Measurements from ENCODE around the gene SV2C. TPM values are rescaled to one million over a fixed set of nuclear protein-coding genes. Genes with fewer than 3 reads are reported as not detected.

Gene SV2C
- total RNA-seq, 1 experiment from 2014 or later, result 0.09 TPM

- no peak overlapping the region for H3K27ac Mint-ChIP-seq
- H3K4me3 Mint-ChIP-seq, result no peak overlapping the region
- no peak for TF ChIP-seq JUN (CRISPR knock-in tag; IDR thresholded peaks at IDR 0.05)
- ATAC-seq, result no peak
- H3K27me3 Mint-ChIP-seq (ENCODE audit: low read depth), result no peaks in the 10 kb centered on the region
- ChIA-PET POLR2A (no interaction called here), CTCF (interaction anchor here (0.6 to 1.6 kb wide), 5 partner anchors 29 to 732 kb away, joined by 4 to 15 read pairs (median 7); no protein-coding TSS in a partner anchor)
- H3K9me3 Mint-ChIP-seq, result peaks cover under 1% of the 10 kb centered on the region
- peaks cover 5% of the 10 kb centered on the region for H3K4me1 Mint-ChIP-seq
- H3K36me3 Mint-ChIP-seq, result no peaks in the 10 kb centered on the region
- DNase-seq (ENCODE audit: low spot score), result no peak
Measured at GRCh38 chr5:76257225-76257833, 174.1 kb downstream of the SV2C start.

DNA sequence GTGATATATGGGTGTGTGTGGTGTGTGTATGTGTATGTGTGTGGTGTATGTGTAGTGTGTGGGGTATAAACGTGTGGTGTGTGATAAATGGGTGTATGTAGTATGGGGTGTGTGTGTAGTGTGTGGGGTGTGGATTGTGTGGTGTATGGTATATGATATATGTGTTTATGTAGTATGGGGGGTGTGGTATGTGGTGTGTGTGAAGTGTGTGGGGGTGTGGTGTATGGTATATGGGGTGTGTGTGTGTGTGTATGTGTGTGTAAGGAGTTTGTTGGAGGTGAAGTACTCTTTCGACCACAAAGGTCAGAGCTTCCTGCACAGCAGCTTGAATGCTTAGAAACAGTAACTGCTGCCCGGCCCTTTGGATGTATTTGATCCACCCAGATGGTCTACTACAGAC lies 174.7 kb downstream of the SV2C start:
- Mint-ChIP-seq H3K27ac (no peak overlapping the region), H3K9me3 (peaks cover 6% of the 10 kb centered on the region), H3K4me1 (peaks cover 5% of the 10 kb centered on the region), H3K4me3 (no peak overlapping the region), H3K36me3 (no peaks in the 10 kb centered on the region), H3K27me3 (ENCODE audit: low read depth) (peaks cover 2% of the 10 kb centered on the region; the same call in 1 of the 2 replicates)
- ChIA-PET CTCF (no interaction called here), POLR2A (interaction anchor here (0.5 kb wide), 1 partner anchor 1341 kb away, joined by 3 read pairs; no protein-coding TSS in a partner anchor)
- TF ChIP-seq ZNF416 (CRISPR knock-in tag; IDR thresholded peaks at IDR 0.05), result no peak
- TF ChIP-seq PRRX2 (CRISPR knock-in tag; IDR thresholded peaks at IDR 0.05), result no peak
- TF ChIP-seq, protein P1, sequence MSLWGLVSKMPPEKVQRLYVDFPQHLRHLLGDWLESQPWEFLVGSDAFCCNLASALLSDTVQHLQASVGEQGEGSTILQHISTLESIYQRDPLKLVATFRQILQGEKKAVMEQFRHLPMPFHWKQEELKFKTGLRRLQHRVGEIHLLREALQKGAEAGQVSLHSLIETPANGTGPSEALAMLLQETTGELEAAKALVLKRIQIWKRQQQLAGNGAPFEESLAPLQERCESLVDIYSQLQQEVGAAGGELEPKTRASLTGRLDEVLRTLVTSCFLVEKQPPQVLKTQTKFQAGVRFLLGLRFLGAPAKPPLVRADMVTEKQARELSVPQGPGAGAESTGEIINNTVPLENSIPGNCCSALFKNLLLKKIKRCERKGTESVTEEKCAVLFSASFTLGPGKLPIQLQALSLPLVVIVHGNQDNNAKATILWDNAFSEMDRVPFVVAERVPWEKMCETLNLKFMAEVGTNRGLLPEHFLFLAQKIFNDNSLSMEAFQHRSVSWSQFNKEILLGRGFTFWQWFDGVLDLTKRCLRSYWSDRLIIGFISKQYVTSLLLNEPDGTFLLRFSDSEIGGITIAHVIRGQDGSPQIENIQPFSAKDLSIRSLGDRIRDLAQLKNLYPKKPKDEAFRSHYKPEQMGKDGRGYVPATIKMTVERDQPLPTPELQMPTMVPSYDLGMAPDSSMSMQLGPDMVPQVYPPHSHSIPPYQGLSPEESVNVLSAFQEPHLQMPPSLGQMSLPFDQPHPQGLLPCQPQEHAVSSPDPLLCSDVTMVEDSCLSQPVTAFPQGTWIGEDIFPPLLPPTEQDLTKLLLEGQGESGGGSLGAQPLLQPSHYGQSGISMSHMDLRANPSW (CRISPR knock-in tag; conservative IDR thresholded peaks at IDR 0.05; ENCODE audit: low read depth), result no peak
- TF ChIP-seq GTF2I (CRISPR knock-in tag; conservative IDR thresholded peaks at IDR 0.05), result no peak
- TF ChIP-seq, protein P2, sequence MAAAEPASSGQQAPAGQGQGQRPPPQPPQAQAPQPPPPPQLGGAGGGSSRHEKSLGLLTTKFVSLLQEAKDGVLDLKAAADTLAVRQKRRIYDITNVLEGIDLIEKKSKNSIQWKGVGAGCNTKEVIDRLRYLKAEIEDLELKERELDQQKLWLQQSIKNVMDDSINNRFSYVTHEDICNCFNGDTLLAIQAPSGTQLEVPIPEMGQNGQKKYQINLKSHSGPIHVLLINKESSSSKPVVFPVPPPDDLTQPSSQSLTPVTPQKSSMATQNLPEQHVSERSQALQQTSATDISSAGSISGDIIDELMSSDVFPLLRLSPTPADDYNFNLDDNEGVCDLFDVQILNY (CRISPR knock-in tag; IDR thresholded peaks at IDR 0.05), result no peak
- TF ChIP-seq ATF1 (CRISPR knock-in tag; IDR thresholded peaks at IDR 0.05), result no peak
- no peak for TF ChIP-seq SP1 (CRISPR knock-in tag; conservative IDR thresholded peaks at IDR 0.05)
- TF ChIP-seq FOXJ3 (CRISPR knock-in tag; IDR thresholded peaks at IDR 0.05; ENCODE audit: borderline replicate concordance), result no peak
- TF ChIP-seq MYBL2 (CRISPR knock-in tag; IDR thresholded peaks at IDR 0.05), result no peak
- ATAC-seq (no peak), DNase-seq (ENCODE audit: low spot score) (no peak)

- ATAC-seq (no peak), DNase-seq (ENCODE audit: low spot score) (no peak)
- Mint-ChIP-seq H3K4me3 (no peak overlapping the region), H3K4me1 (peaks cover under 1% of the 10 kb centered on the region), H3K27ac (no peak overlapping the region), H3K36me3 (no peaks in the 10 kb centered on the region), H3K27me3 (ENCODE audit: low read depth) (peaks cover 2% of the 10 kb centered on the region; the same call in 1 of the 2 replicates), H3K9me3 (peaks cover 10% of the 10 kb centered on the region)
- CTCF ChIA-PET, result no interaction called here
- TF ChIP-seq, protein P3, sequence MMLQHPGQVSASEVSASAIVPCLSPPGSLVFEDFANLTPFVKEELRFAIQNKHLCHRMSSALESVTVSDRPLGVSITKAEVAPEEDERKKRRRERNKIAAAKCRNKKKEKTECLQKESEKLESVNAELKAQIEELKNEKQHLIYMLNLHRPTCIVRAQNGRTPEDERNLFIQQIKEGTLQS (CRISPR knock-in tag; conservative IDR thresholded peaks at IDR 0.05), result no peak
- no peak for TF ChIP-seq ZNF138 (CRISPR knock-in tag; conservative IDR thresholded peaks at IDR 0.05)
- no peak for TF ChIP-seq NR1H2 (CRISPR knock-in tag; IDR thresholded peaks at IDR 0.05)
- no peak for TF ChIP-seq FOXK1 (CRISPR knock-in tag; IDR thresholded peaks at IDR 0.05)
- TF ChIP-seq MLX (CRISPR knock-in tag; IDR thresholded peaks at IDR 0.05), result no peak
- TF ChIP-seq ZNF263 (CRISPR knock-in tag; IDR thresholded peaks at IDR 0.05; ENCODE audit: low read depth), result no peak
- TF ChIP-seq ZNF317 (CRISPR knock-in tag; IDR thresholded peaks at IDR 0.05; ENCODE audit: borderline replicate concordance, low read depth), result no peak
- no peak for TF ChIP-seq GTF2I (CRISPR knock-in tag; conservative IDR thresholded peaks at IDR 0.05)
- POLR2A ChIA-PET, result no interaction called here
Measured at GRCh38 chr5:76264681-76265080, 181.5 kb downstream of the SV2C start.
